GM18520 (cell line): ENCODE data around the gene PTK7.

ENCODE experiments used
- ATAC-seq: cut with Tn5 transposase; IDR thresholded peaks from one replicate; pipeline ENCODE4 v1.9.1; 2021; ENCODE audit not compliant: unreplicated experiment

The PTK7 gene

DNA sequence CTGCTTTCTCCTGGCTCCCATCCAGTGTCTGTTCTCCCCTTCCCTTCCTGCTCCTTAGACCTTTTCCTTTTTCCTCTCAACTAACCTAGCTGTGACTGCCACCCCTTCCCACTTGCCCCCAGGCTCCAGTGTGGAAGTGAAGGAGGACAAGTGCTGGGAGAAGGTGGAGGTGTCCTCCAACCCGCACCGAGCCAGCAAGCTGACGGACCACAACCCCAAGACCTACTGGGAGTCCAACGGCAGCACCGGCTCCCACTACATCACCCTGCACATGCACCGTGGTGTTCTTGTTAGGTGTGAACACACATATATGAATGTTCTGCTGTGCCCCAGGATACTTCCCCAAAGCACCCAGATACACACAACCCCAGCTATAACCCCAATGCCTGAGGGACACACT, 124.4 kb downstream of the PTK7 start:
- no peak for ATAC-seq

- ATAC-seq, result no peak
Measured at GRCh38 chr6:43202451-43202850, 126.3 kb downstream of the PTK7 start.

GRCh38 chr6:43203029-43203717, 127.1 kb downstream of the PTK7 start:
- no peak for ATAC-seq

DNA sequence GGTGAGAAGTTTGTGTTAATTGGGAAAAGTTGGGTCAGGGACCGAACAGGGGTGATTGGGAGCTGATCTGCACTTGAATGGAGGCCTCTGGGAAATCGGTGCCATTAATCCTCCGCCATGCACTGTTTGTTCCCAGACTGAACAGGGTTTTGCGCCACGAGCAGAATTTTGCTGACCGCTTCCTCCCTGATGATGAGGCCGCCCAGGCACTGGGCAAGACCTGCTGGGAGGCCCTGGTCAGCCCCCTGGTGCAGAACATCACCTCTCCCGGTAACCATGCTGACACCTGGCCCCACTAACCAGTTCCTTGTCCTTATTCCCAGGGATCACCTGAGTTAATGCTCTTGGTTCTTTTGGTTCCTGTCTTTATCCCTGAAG, 127.6 kb downstream of the PTK7 start:
- no peak for ATAC-seq

DNA sequence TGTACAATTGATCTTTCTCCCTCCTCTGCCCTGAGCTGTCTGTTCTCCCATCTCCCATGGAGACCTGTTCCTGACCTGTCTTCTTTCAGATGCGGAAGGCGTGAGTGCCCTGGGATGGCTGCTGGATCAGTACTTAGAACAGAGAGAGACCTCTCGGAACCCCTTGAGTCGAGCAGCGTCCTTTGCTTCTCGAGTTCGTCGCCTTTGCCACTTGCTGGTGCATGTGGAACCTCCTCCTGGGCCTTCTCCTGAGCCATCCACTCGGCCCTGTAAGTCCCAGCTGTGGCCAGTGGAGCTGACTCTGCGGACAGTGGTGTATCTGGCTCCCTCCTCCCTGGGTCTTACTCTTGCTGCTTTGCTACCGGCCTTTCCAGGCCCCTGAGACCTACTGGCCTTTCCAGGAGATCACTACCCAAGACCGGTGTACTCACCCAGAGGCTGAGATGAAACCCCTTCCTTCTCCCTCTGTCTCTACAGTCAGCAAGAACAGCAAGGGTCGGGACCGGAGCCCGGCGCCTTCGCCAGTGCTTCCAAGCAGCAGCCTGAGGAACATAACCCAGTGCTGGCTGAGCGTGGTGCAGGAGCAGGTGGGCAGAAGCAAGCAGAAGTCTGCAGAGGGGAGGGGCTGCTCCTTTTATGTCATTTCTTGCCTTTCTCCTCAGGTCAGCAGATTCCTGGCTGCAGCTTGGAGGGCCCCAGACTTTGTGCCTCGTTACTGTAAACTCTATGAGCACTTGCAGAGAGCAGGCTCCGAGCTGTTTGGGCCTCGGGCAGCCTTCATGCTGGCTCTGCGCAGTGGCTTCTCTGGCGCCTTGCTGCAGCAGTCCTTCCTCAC, 128.4 kb downstream of the PTK7 start:
- ATAC-seq, result no peak

DNA sequence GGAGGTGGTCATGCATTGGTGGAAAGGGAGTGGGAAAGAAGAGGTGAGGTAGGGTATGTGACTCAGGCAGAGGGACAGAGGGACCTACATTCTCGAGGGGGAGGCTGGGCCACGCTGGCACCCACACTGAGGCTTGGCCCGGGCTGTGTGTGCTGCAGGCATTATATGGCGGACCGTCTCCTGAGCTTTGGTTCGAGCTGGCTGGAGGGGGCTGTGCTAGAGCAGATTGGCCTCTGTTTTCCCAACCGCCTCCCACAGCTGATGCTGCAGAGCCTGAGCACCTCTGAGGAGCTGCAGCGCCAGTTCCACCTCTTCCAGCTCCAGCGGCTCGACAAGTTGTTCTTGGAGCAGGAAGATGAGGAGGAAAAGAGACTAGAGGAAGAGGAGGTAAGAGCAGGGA, 129.7 kb downstream of the PTK7 start:
- no peak for ATAC-seq

DNA sequence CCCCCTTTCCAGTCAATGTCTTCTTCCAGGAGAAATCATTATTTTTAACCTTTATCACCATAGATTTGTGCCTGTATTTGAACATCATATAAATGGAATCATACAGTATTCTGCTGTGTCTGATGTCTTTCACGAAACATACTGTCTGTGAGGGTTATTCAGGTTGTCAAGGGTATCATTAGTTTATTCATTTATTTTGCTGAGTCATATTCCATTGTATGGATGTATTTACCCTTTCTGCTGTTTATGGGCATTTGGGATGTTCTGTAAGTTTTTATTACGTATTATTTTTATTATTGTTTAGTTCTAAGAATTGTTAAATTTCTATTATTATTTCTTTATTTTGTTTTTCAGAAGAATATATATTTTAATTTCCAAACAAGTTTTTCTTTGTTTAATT, 131.2 kb downstream of the PTK7 start:
- no peak for ATAC-seq
